Hematopoietic multipotent progenitor cell (in vitro differentiated cells): Measurements from ENCODE around the gene PLOD3. TPM values are rescaled to one million over a fixed set of nuclear protein-coding genes. Genes with fewer than 3 reads are reported as not detected.
"Not testable (repeated sequence)": the region's sequence is repeated elsewhere in the genome, so short reads cannot be mapped to it uniquely, and the experiment has no call there.

ENCODE experiments used
- DNase-seq, 3 donors: peaks; one replicate each; pipeline ENCODE4 v3.0.0-alpha.2; 2011 to 2015; ENCODE audit warnings: low read depth in 2 of 3, low spot score in 2 of 3
- total RNA-seq: library from RNA; depleted of rRNA; stranded (reverse); fragments of >200 nt; gene quantifications from one replicate; pipeline ENCODE4 v1.2.3, GENCODE V29; 2012

PLOD3 gene, protein sequence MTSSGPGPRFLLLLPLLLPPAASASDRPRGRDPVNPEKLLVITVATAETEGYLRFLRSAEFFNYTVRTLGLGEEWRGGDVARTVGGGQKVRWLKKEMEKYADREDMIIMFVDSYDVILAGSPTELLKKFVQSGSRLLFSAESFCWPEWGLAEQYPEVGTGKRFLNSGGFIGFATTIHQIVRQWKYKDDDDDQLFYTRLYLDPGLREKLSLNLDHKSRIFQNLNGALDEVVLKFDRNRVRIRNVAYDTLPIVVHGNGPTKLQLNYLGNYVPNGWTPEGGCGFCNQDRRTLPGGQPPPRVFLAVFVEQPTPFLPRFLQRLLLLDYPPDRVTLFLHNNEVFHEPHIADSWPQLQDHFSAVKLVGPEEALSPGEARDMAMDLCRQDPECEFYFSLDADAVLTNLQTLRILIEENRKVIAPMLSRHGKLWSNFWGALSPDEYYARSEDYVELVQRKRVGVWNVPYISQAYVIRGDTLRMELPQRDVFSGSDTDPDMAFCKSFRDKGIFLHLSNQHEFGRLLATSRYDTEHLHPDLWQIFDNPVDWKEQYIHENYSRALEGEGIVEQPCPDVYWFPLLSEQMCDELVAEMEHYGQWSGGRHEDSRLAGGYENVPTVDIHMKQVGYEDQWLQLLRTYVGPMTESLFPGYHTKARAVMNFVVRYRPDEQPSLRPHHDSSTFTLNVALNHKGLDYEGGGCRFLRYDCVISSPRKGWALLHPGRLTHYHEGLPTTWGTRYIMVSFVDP
- 31.2 TPM for total RNA-seq

DNA sequence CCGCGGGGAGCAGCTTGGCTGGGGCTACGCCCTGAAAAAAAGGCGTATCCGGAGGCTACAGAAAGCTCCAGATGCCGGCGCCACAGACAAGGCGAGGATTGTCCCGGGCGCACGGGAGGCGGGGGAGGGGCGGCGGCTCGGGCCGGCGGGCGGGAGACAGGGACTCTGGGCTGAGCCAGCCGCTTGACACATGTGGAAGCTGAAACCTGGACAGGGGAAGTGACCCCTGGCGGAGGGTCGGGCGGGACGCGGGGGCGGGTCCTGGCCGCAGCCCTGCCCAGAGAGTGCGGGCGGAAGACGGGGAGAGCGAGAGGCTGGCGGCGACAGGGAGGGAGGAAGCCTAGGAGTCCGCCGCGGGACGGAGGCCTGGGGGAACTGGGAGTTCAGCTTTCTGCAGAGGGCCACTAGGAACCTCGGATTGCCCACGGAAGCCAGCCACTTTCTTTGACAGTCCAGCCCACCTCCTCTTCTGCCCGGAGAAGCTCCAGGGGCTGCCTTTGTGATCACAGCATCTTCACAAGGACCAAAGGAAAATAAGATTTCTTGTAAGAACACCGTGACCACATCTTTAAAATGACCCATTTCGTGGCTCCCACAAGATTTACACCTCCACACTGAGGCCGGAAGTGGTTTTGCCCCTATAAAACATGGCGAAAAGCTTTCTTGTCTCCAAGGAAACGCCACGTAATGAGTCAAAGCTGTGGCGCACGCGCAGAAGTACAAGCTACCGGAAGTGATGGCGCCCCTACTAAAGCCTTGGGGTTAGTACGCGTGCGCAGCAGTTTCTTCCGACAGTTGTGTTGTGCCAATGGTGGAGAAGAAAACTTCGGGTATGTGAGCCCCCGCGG lies at the start of gene PLOD3, which contains the start of gene ZNHIT1:
TSS of gene PLOD3 (minus strand) at position 194 of the 848 bp plus-strand sequence. CDS start 307 bp downstream, outside the sequence.
TSS of gene ZNHIT1 (plus strand) at position 778 of the 848 bp plus-strand sequence. CDS start at position 809, 31 bp downstream.
- peak; percentile 93 to 100 (median 98) for DNase-seq

DNA sequence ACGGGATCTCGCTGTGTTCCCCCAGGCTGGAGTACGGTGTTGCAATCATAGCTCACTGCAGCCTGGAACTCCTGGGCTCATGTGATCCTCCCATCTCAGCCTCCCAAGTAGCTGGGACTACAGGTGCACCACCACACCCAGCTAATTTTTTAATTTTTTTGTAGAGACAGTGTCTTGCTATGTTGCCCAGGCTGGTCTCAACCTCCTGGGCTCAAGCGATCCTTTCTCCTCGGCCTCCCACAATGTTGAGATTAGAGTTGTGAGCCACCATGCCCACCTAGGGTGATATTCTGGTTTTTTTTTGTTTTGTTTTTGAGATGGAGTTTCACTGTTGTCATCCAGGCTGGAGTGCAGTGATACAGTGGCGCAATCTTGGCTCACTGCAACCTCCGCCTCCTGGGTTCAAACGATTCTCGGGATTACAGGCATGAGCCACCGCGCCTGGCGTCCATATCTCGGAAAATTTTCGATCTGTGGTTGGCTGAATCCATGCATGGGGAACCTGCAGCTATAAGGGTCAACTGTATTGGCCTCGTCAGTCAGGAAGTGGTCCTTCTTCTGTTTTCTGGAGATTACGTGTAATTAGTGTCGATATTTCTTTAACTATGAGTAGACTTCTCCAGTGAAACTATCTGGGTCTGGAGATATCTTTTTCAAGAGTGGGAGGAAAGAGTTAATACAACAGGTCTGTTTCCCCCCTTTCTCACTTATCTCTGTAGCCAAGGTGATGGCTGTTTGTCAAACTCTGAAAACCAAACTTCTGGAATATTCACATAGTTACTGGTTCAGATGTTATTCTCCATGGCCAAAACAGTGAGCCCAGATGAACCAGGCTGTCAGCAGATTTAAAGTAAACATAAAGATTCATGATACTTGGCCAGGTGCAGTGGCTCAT lies 48.5 kb upstream of the PLOD3 start:
- peak in 2 of 3 donors; percentile 58 to 61 for DNase-seq

DNA sequence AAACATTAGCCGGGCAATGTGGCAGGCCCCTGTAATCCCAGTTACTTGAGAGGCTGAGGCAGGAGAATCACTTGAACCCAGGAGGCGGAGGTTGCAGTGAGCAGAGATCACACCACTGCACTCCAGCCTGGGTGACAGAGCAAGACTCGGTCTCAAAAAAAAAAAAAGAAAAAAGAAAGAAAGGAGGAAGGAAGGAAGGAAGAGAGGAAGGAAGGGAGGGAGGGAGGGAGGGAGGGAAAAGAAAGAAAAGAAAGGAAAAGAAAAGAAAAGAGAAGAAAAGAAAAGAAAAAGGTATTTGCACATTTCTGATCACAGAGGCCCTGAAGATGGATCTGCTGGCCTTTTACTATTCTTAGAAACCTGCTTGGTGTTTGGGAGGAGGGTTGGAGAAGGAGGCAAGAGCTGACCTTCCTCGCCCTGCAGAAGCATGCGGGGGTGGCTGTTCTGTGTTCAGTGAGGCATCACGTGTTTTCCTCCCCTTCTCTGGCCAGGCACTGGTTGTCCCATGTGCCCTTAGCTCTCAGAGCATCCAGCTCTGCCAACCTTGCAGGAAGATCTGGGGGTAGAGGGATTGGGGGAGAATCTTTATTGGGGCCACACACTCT lies 46.8 kb upstream of the PLOD3 start:
- DNase-seq, result not testable (repeated sequence)

DNA sequence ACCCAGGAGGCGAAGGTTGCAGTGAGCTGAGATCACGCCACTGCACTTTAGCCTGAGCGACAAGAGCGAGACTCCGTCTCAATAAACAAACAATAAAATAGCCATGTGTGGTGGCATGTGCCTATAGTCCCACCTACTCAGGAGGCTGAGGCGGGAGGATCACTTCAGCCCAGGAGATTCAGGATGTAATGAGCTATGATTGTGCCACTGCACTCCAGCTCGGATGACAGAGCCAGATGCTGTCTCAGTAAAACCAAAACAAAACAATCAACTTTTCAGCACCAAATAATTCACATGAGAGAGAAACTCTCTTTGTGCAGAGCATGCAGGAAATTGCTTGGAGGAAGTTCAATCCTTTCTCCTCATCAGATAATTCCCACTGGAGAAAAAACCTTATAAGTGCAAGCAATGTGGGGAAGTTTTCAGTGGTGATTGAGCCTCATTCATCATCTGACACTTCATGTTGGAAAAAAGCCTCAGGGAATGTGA lies 40.9 kb upstream of the PLOD3 start:
- no peak for DNase-seq

DNA sequence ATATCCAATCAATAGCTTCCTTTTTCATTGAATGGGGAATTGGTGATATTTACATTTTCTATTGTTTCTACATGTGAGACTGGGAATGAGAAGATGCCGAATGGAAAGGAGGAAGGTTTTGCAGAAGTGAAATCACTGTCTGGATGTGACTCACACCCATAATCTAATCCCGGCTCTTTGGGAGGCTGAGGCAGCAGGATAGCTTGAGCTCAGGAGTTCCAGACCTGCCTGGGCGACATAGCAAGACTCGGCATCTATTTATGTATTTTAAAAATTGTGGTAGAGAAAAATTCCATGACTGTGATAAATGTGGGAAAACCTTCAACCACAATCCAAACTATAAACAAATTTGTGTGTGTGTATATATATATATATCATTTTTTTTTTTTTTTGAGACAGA lies 38.4 kb upstream of the PLOD3 start:
- DNase-seq, result no peak

DNA sequence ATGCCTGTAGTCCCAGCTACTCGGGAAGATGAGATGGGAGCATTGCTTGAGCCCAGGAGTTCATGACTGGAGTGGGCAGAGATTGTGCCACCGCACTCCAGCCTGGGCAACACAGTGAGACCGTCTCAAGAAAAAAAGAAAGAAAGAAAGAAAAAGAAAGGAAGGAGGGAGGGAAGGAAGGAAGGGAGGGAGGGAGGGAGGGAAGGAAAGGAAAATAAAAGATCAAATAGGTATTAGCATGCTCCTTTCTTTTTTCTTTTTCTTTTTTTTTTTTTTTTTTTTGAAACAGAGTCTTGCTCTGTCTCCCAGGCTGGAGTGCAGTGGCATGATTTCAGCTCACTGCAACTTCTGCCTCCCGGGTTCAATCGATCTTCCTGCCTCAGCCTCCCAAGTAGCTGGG lies 35.8 kb upstream of the PLOD3 start:
- not testable (repeated sequence) for DNase-seq

DNA sequence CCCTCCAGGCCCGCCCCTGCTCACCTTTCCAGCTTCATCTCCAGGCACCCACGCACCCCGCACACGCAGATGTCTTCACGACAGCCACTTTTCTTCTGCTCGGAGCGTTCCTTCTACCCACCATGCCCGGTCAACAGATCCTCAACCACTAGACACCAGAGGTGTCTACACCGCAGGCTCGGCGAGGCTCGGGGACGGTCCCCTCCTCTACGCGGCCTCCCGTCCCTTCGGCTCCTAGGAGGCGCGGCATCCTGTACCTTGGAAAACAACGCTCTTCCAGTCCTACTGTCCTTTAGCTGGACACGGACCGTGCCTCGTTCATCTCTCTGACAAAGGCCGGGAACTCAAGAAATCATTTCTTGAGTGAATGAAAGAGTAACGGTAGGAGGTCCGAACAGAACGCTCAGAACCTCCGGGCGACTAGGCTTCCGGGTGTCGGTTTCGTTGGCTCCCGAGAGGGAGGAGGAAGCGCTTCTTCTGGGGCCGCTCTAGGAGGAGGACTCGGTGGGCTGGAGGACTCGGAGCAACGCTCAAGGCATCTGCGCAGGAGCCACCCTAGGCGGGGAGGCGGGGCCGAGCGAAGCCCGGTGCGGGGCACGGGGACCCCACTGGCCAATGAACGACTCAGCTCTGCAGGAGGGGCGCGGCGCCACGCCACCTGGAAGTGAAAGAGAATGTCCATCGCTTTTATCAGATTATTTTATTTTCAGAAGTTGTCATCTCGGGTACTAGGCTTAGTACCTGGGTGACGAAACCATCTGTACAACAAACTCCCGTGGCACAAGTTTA lies 34.7 kb upstream of the PLOD3 start:
- peak; percentile 89 to 99 (median 99) for DNase-seq

DNA sequence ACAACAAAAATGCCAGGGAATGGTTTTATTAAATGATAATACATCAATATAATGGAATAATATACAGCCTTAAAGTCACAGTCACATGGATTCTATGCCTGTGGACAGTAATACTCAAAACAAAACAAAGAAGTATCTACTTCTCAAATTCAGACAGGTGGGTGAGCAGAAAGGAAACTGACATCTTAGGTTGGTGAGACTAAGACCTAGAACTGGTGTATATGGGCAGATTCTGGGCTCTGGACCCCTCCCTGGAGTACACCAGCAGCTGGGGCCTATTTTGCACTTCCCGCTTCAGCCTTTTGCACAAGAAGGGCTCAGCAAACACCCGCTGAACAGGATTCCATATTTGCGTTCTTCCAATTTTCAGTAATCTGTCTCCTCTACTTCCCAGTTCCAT lies 32.9 kb upstream of the PLOD3 start:
- DNase-seq, result no peak

DNA sequence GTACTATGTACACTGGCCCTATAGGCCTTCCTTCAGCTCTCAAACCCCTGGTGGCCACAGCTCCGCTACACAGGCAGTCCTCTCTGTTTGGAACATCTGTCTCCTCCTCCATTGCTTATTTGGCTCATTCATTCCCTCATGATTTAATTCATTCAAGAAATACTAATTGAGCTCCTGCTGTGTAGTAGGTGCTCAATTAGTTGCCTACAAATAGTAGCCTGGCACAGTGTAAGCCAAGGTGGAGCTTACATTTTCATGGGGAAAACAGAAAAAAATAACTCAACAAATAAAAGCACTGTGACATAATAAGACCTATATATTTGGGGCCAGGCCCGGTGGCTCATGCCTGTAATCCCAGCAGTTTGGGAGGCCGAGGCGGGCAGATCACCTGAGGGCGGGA lies 30.9 kb upstream of the PLOD3 start:
- DNase-seq, result no peak

DNA sequence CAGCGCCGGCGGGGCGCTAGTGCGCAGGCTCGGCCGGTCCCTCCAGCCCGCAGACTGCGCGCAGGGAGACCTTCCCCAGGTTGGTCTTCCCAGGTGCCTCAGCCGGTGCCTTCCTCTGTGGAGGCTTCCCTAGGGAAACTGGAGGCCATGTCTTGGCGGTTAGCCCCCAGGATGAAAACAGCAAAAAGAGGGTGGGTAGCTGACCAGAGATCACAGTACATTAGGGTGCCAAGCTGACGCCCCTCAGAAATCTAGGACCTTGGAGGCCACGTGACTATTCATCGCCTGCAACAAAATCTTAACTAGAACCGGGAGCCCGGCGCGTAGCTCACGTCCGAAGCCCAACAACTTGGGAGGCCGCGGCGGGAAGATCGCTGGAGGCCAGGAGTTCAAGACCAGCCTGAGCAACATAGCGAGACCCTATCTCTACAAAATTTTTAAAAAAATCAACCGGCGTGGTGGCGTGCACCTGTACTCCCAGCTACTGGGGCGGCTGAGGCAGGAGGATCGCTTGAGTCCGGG lies 27.8 kb upstream of the PLOD3 start:
- no peak for DNase-seq

DNA sequence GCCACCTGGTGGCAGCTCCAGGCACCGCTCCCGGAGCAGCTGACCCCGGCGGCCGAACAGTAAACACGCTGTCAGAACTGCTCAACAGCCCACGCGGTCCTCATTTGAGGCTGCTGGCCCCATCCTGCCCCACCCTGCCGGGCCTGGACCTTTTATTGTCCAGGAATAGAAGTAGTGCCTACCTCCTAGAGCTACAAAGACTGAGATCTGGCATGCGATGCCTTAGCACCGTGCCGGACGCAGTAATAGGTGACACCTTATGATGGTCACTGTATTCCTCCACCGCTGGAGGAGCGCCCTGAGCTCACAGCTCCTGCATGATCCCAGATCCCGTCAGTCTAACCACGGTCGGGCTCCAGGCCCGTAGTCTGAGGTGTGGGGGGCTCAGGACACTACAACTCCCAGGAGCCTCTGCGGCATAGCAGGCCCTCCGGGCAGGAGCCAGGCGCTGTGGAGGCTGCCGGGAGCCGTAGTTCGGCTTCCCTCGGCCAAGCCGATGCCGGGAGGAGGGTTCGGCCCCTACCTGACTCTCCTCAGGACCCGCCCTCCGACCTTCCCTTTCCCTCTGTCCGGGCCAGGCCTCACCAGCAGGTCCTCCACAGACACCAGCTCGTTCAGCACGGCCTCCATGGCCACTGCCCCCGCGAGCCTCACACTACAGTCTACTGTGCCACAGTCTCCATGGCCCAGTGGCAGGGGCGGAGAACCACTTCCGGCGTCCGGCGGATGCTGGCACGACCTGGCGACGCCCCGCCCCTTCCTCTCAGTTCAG lies 27.2 kb upstream of the PLOD3 start, which contains the start of gene FIS1:
TSS of gene FIS1 (minus strand) at position 707 of the 772 bp plus-strand sequence. CDS start at position 630, 77 bp downstream.
- DNase-seq, result peak; percentile 87 to 93 (median 91)

DNA sequence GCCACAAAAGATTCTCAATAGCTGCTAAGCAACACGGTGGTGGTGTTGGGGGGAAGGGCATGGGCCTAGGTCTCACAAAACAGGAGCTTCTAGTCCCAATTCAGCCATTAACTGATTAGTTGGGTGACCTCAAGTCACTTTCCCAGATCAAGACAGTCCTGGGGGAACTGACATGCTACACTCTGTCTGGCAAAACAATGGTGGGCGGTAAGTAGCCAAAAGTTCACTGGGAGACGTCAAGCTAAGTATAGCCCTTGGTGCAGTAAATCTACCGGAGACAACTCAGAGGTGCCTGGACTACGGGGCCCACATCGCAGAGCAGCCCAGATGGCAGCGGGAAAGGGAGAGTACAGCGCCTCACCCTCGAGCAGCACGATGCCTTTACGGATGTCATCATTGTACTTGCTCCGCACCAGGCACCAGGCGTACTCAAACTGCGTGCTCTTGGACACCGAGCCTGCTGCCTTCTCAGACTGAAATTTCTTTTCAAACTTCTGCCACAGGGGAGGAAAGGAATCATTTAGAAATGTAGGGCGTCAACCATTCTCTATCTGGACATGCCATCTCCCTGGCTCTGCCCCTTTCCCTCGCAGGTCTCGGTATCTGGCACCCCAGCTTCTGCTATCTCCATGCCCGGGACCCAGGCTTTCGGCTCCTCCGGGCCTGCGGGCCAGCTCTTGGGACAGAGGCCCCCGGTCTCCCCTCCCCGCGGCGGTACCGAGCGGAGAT lies 26.4 kb upstream of the PLOD3 start:
- DNase-seq, result peak in 1 of 3 donors; percentile 83

DNA sequence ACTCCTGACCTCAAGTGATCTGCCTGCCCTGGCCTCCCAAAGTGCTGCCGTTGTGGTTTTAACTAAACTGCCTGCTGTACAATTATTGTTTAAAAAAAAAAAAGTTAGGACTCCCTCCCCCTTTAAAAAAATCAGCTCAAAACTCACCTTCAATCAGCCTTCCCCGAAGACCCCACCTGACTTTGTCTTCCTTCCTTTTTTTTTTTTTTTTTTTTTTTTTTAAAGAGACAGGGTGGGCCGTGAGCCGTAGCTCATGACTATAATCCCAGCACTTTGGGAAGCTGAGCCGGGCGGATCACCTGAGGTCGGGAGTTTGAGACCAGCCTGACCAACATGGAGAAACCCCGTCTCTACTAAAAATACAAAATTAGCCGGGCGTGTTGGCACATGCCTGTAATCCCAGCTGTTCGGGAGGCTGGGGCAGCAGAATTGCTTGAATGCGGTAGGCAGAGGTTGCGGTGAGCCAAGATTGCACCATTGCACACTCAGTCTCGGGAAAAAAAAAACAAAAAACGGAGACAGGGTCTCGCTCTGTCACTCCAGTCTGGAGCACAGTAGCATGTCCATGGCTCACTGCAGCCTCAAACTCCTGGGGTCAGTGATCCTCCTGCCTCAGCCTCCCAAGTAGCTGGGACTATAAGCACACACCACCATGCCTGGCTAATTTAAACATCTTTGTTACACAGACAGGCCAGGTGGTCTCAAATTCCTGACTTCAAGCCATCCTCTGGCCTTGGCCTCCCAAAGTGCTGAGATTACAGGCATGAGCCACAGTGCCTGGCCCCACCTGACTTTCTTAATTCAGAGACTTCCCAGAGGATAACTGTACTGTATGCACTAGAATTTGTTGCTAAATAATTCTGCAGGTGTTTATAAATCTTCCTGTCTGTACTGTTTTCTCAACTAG lies 24.3 kb upstream of the PLOD3 start:
- peak in 1 of 3 donors; percentile 72 for DNase-seq

DNA sequence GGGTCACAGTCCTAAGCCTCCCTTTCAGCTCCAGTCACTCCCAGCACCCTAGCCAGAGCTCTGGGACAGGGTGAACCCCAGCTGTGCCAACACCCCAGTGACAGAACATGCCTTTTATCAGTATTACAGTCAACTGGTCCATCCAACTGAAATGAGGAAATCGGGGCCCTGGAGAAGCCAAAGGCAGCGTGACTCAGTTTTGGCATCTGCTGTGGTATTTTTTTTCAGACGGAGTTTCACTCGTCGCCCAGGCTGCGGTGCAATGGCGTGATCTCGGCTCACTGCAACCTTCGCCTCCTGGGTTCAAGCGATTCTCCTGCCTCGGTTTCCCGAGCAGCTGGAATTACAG lies 23.6 kb upstream of the PLOD3 start:
- no peak for DNase-seq

DNA sequence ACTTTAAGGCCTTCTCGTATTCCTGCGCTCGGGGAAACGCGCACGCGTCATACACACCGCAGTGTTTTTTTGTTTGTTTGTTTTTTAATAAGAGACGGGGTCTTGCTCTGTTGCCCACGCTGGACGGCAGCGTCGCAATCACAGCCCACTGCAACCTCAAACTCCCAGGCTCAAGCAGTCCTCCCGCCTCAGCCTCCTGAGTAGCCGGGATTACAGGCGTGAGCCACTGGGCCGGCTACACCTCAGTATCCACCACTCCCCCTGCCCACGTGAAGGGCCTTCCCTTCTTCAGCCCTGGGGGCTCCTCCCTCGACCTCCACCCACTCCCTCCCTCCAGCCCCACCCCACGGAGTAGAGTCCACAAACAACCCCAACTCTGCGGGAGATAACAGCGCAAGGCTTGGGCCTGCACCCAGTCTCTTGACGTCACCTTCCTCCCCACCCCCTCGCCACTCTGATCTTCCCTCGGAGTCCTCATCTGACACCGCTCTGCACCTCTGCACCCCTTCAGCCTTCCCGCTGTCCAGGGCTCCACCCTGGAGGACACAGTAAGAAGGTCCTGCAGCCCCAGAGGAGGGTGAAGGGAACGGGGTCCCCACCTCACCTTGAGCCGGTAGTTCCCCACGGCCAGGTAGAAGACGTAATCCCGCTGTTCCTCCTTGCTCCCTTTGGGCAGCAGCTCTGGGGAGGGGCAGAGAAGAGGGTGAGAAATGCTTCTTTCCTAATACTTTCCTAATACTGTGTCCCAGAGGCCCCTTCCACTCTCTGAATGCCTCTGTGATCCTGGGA lies 23.0 kb upstream of the PLOD3 start:
- no peak for DNase-seq
